Astrocyte (in vitro differentiated cells and primary cell): ENCODE results near the gene SCAMP4. TPM values are rescaled to one million over a fixed set of nuclear protein-coding genes. Genes with fewer than 3 reads are reported as not detected.

Experiments used
- DNase-seq: peaks from one replicate; pipeline ENCODE4 v3.0.0-alpha.2; 2010; ENCODE audit warnings: low read depth
- FAIRE-seq: peaks from 2 replicates; lab custom pipeline; 2011; peaks lifted over from hg19 to GRCh38; lab: Jason Lieb, UNC
- H2AFZ ChIP-seq: 2 replicates; pipeline ENCODE4 v1.6.0; 2012; ENCODE audit warnings: low read depth, low read length, inconsistent platforms
- H3K27ac ChIP-seq: 2 replicates; pipeline ENCODE4 v1.5.1; 2011; ENCODE audit warnings: low read depth, low read length, inconsistent platforms
- H3K27me3 ChIP-seq: 2 replicates; pipeline ENCODE4 v1.6.0; 2011; ENCODE audit warnings: low read length, inconsistent platforms; ENCODE audit not compliant: insufficient read depth
- H3K36me3 ChIP-seq: 2 replicates; pipeline ENCODE4 v1.5.1; 2011; ENCODE audit warnings: low read length, inconsistent platforms; ENCODE audit not compliant: insufficient read depth
- H3K4me1 ChIP-seq: 2 replicates; pipeline ENCODE4 v1.5.1; 2011; ENCODE audit warnings: low read length, inconsistent platforms; ENCODE audit not compliant: insufficient read depth
- H3K4me2 ChIP-seq: 2 replicates; pipeline ENCODE4 v1.6.0; 2012; ENCODE audit warnings: low read length, inconsistent platforms
- H3K4me3 ChIP-seq: 2 replicates; pipeline ENCODE4 v1.5.1; 2011; ENCODE audit warnings: low read depth, mild to moderate bottlenecking, low read length, inconsistent platforms; ENCODE audit not compliant: insufficient read depth
- H3K79me2 ChIP-seq: 2 replicates; pipeline ENCODE4 v1.6.0; 2012; ENCODE audit warnings: mild to moderate bottlenecking, low read length, inconsistent platforms; ENCODE audit not compliant: insufficient read depth
- H3K9ac ChIP-seq: 2 replicates; pipeline ENCODE4 v1.6.0; 2012; ENCODE audit warnings: mild to moderate bottlenecking, low read length, inconsistent platforms
- H3K9me3 ChIP-seq: 2 replicates; pipeline ENCODE4 v1.5.1; 2012; ENCODE audit warnings: low read depth, mild to moderate bottlenecking, low read length, inconsistent platforms; ENCODE audit not compliant: insufficient read depth
- H4K20me1 ChIP-seq: 2 replicates; pipeline ENCODE4 v1.6.0; 2012; ENCODE audit warnings: low read length, inconsistent platforms; ENCODE audit not compliant: insufficient read depth
- H3K27ac Mint-ChIP-seq: one replicate; pipeline ENCODE4 v1.8.0; 2021; ENCODE audit warnings: mild to moderate bottlenecking, mixed read lengths; ENCODE audit not compliant: unreplicated experiment
- H3K27me3 Mint-ChIP-seq: one replicate; pipeline ENCODE4 v1.8.0; 2021; ENCODE audit warnings: low read depth, mixed read lengths; ENCODE audit not compliant: unreplicated experiment
- H3K36me3 Mint-ChIP-seq: one replicate; pipeline ENCODE4 v1.8.0; 2021; ENCODE audit warnings: low read depth, mixed read lengths; ENCODE audit not compliant: unreplicated experiment
- H3K4me1 Mint-ChIP-seq: one replicate; pipeline ENCODE4 v1.8.0; 2021; ENCODE audit warnings: low read depth, mixed read lengths; ENCODE audit not compliant: unreplicated experiment
- H3K4me3 Mint-ChIP-seq: one replicate; pipeline ENCODE4 v1.8.0; 2021; ENCODE audit warnings: mild to moderate bottlenecking, moderate library complexity, mixed read lengths; ENCODE audit not compliant: unreplicated experiment
- H3K9me3 Mint-ChIP-seq: one replicate; pipeline ENCODE4 v1.8.0; 2021; ENCODE audit warnings: mild to moderate bottlenecking, mixed read lengths; ENCODE audit not compliant: unreplicated experiment
- EZH2 ChIP-seq: IDR thresholded peaks from 2 replicates; pipeline ENCODE4 v1.6.1; 2012; ENCODE audit warnings: mild to moderate bottlenecking, low read length, inconsistent platforms; ENCODE audit not compliant: insufficient read depth
- total RNA-seq: library from RNA; stranded (reverse); gene quantifications from 2 replicates; pipeline ENCODE4 v1.2.1, GENCODE V29; 2021
- TF ChIP-seq, protein P1 (sequence below): IDR thresholded peaks from 2 replicates; pipeline ENCODE4 v1.5.1; 2011; ENCODE audit warnings: low read depth, mild to moderate bottlenecking, inconsistent platforms, low read length, moderate library complexity; ENCODE audit not compliant: insufficient read depth

Gene SCAMP4
- total RNA-seq, 1 donor from 2014 or later: 72.2 TPM

DNA sequence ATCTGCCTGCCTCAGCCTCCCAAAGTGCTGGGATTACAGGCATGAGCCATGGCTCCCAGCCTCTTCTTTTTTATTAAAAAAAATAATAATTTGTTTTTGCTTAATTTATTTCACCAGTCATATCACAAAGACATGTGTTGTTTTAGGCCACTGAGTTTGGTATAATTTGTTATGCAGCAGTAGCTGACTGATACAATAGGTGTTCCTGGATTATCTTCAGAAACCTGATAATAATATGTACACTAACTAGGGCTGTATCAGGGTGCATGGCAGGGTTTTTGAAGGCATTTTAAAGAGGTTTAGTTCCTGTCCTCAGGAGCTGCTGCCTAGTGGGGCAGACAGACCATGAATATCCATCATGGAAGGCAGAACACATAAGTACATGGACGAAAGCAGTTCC, 26.2 kb downstream of the SCAMP4 start:
- Mint-ChIP-seq H3K9me3 (peaks cover 7% of the 10 kb centered on the region), H3K27me3 (peaks cover 5% of the 10 kb centered on the region), H3K27ac (no peak overlapping the region), H3K4me3 (no peak overlapping the region), H3K36me3 (peaks cover 8% of the 10 kb centered on the region), H3K4me1 (peaks cover 2% of the 10 kb centered on the region)
- FAIRE-seq (no peak), DNase-seq (no peak)
- no peaks in the 10 kb centered on the region for H3K36me3 ChIP-seq
- TF ChIP-seq, protein P1, sequence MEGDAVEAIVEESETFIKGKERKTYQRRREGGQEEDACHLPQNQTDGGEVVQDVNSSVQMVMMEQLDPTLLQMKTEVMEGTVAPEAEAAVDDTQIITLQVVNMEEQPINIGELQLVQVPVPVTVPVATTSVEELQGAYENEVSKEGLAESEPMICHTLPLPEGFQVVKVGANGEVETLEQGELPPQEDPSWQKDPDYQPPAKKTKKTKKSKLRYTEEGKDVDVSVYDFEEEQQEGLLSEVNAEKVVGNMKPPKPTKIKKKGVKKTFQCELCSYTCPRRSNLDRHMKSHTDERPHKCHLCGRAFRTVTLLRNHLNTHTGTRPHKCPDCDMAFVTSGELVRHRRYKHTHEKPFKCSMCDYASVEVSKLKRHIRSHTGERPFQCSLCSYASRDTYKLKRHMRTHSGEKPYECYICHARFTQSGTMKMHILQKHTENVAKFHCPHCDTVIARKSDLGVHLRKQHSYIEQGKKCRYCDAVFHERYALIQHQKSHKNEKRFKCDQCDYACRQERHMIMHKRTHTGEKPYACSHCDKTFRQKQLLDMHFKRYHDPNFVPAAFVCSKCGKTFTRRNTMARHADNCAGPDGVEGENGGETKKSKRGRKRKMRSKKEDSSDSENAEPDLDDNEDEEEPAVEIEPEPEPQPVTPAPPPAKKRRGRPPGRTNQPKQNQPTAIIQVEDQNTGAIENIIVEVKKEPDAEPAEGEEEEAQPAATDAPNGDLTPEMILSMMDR: no peak
- no peak for TF ChIP-seq EZH2
- peaks cover 9% of the 10 kb centered on the region for H3K9me3 ChIP-seq
- H2AFZ ChIP-seq: no peak overlapping the region
- no peak overlapping the region for H3K9ac ChIP-seq
- H3K27ac ChIP-seq: no peak overlapping the region
- H3K27me3 ChIP-seq: no peaks in the 10 kb centered on the region
- no peaks in the 10 kb centered on the region for H3K79me2 ChIP-seq
- no peak overlapping the region for H3K4me3 ChIP-seq
- H4K20me1 ChIP-seq: no peaks in the 10 kb centered on the region
- no peaks in the 10 kb centered on the region for H3K4me1 ChIP-seq
- no peak overlapping the region for H3K4me2 ChIP-seq

DNA sequence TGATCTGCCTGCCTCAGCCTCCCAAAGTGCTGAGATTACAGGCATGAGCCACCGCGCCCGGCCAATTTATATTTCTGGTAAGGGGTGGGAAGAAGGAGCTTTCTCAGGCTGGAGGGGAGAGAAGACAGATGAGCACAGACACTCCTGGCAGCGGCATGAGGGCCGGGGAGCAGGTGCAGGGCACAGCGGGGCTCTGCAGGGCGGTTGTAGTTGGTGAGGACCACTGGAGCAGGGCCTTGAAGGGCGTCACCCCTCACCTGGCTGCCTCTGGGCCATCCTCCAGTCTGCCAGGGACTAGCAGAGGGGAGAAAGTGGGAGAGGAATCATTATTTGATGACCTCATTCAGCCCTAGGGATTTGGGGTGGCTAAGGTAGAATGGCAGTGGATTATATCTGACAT, 27.2 kb downstream of the SCAMP4 start:
- H3K4me1 Mint-ChIP-seq: peaks cover 2% of the 10 kb centered on the region
- H3K9me3 ChIP-seq: peaks cover 9% of the 10 kb centered on the region
- peaks cover 6% of the 10 kb centered on the region for H3K36me3 Mint-ChIP-seq
- no peak for DNase-seq
- H3K27ac ChIP-seq: no peak overlapping the region
- no peak overlapping the region for H3K27ac Mint-ChIP-seq
- TF ChIP-seq EZH2: no peak
- TF ChIP-seq, protein P1: no peak
- H3K9me3 Mint-ChIP-seq: peaks cover 7% of the 10 kb centered on the region
- no peaks in the 10 kb centered on the region for H4K20me1 ChIP-seq
- H3K79me2 ChIP-seq: no peaks in the 10 kb centered on the region
- no peaks in the 10 kb centered on the region for H3K36me3 ChIP-seq
- FAIRE-seq: no peak
- no peak overlapping the region for H3K4me2 ChIP-seq
- no peaks in the 10 kb centered on the region for H3K4me1 ChIP-seq
- no peak overlapping the region for H3K4me3 ChIP-seq
- peaks cover 5% of the 10 kb centered on the region for H3K27me3 Mint-ChIP-seq
- H3K9ac ChIP-seq: no peak overlapping the region
- H3K27me3 ChIP-seq: no peaks in the 10 kb centered on the region
- H2AFZ ChIP-seq: no peak overlapping the region
- no peak overlapping the region for H3K4me3 Mint-ChIP-seq

DNA sequence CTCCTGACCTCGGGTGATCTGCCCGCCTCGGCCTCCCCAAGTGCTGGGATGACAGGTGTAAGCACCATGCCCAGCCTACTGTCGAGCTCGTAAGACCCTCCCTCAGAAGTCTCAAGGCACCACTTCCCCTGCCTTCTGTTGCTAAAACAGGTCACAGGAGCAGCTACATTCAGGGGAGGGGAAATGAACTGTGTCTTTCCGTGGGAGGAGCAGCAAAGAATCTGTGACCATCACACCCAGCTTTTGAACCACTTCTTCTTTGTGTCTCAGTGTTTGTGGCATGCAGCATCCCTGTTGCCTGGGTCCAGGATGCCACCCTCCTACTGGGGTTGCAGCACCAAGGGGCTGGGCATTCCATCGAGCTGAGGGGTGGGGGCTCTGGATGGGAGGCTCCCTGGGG, 28.0 kb downstream of the SCAMP4 start:
- Mint-ChIP-seq H3K9me3 (peaks cover 7% of the 10 kb centered on the region), H3K27ac (no peak overlapping the region), H3K27me3 (peaks cover 3% of the 10 kb centered on the region), H3K4me1 (peaks cover 2% of the 10 kb centered on the region), H3K4me3 (no peak overlapping the region), H3K36me3 (peaks cover 6% of the 10 kb centered on the region)
- Histone ChIP-seq H4K20me1 (no peaks in the 10 kb centered on the region), H3K27ac (no peak overlapping the region), H3K9me3 (peaks cover 9% of the 10 kb centered on the region), H3K79me2 (no peaks in the 10 kb centered on the region), H3K36me3 (no peaks in the 10 kb centered on the region), H3K4me1 (no peaks in the 10 kb centered on the region), H3K4me3 (no peak overlapping the region), H2AFZ (no peak overlapping the region), H3K9ac (no peak overlapping the region), H3K4me2 (no peak overlapping the region), H3K27me3 (no peaks in the 10 kb centered on the region)
- TF ChIP-seq, protein P1: no peak
- no peak for TF ChIP-seq EZH2
- FAIRE-seq: no peak
- no peak for DNase-seq
